K562 (cell line): Measurements from ENCODE around the gene DIAPH3. TPM values are rescaled to one million over a fixed set of nuclear protein-coding genes. Genes with fewer than 3 reads are reported as not detected.

Experiments
- CBFA2T3 ChIP-seq: fragments of 450-650 bp; IDR thresholded peaks from 2 replicates; pipeline ENCODE4 v1.6.1; 2017
- CBX2 ChIP-seq: fragments of 200-600 bp; sonication (generic); IDR thresholded peaks from one replicate; pipeline ENCODE4 v1.6.1; 2012; ENCODE audit warnings: mild to moderate bottlenecking, low read length, inconsistent platforms; ENCODE audit not compliant: insufficient read depth, poor library complexity, severe bottlenecking
- CTBP1 ChIP-seq: fragments of 450-650 bp; IDR thresholded peaks from 2 replicates; pipeline ENCODE4 v1.6.1; 2016; ENCODE audit warnings: borderline replicate concordance
- EP400 ChIP-seq: fragments of 450-650 bp; IDR thresholded peaks from 2 replicates; pipeline ENCODE4 v1.6.1; 2017; ENCODE audit warnings: antibody characterized with exemption, mild to moderate bottlenecking, moderate library complexity
- MYC ChIP-seq, 2 experiments: fragments of 250-450 bp in 1 of 2; sonication (Bioruptor Pico) in 1 of 2; IDR thresholded peaks; 2 replicates each; pipeline versions ENCODE4 v1.5.1 to v1.6.1; 2012 to 2021; ENCODE audit warnings: low read depth in 2 of 2, borderline replicate concordance in 1 of 2, improper control_type of control experiment in 1 of 2, low read length in 1 of 2, mild to moderate bottlenecking in 1 of 2, moderate library complexity in 1 of 2
- PHB ChIP-seq: fragments of 250-450 bp; sonication (Bioruptor Pico); IDR thresholded peaks from 2 replicates; pipeline ENCODE4 v1.5.0; 2021
- SUPT5H ChIP-seq: fragments of 450-650 bp; IDR thresholded peaks from 2 replicates; pipeline ENCODE4 v1.6.1; 2016
- TAL1 ChIP-seq: fragments of 450-650 bp; IDR thresholded peaks from 2 replicates; pipeline ENCODE4 v1.6.1; 2016; ENCODE audit warnings: mild to moderate bottlenecking
- WHSC1 ChIP-seq: IDR thresholded peaks from one replicate; pipeline ENCODE4 v1.6.1; 2012; ENCODE audit warnings: low read length, control low read depth, inconsistent platforms
- ZNF695 ChIP-seq: fragments of 450-650 bp; formaldehyde crosslinking; IDR thresholded peaks from 2 replicates; pipeline ENCODE4 v1.4.0; 2020; ENCODE audit warnings: mild to moderate bottlenecking, moderate library complexity
- ZNF696 ChIP-seq: fragments of 250-450 bp; sonication (Bioruptor Pico); conservative IDR thresholded peaks from 2 replicates; pipeline ENCODE4 v1.4.0; 2020; ENCODE audit warnings: mild to moderate bottlenecking, moderate library complexity
- polyA plus RNA-seq, 8 experiments: library from polyadenylated mRNA; depleted of rRNA in 4 of 8; stranded (reverse) in 5 of 8; unstranded in 3 of 8; fragments of >200 nt; fragmentation: Nextera tagmentation in 2 of 8; fragmentation: Illumina TruSeq in 1 of 8; extraction: Ambion mirVana in 2 of 8; extraction: Trizol in 1 of 8; gene quantifications; 2 replicates each; pipeline versions ENCODE4 v1.2.1 to v1.2.3, GENCODE V29; 2011 to 2014; ENCODE audit warnings: inconsistent platforms in 1 of 8, missing spikeins in 1 of 8
- total RNA-seq, 7 experiments: library from RNA; depleted of rRNA in 6 of 7; stranded (reverse); fragments of >200 nt in 6 of 7; fragmentation: Illumina TruSeq in 2 of 7; extraction: Trizol in 2 of 7; gene quantifications; 2 replicates each; pipeline versions ENCODE4 v1.2.1 to v1.2.3, GENCODE V29; 2011 to 2021; ENCODE audit warnings: low replicate concordance in 1 of 7
- TF ChIP-seq, protein P1 (sequence below): fragments of 450-650 bp; IDR thresholded peaks from 2 replicates; pipeline ENCODE4 v1.6.1; 2014; ENCODE audit warnings: low read depth, mild to moderate bottlenecking, moderate library complexity, borderline replicate concordance
- TF ChIP-seq, protein P2 (sequence below), 2 experiments: fragments of 200-800 bp in 1 of 2; sonication (Bioruptor generic) in 1 of 2; sonication (generic) in 1 of 2; formaldehyde crosslinking in 1 of 2; IDR thresholded peaks in 1 of 2; conservative IDR thresholded peaks in 1 of 2; 2 replicates each; pipeline versions ENCODE4 v1.5.0 to v1.6.1; 2016 to 2020; ENCODE audit warnings: missing compliant biosample characterization in 1 of 2, missing genetic modification characterization in 1 of 2, missing genetic modification reagents in 1 of 2
- TF ChIP-seq, protein P3 (sequence below): fragments of 450-650 bp; IDR thresholded peaks from 2 replicates; pipeline ENCODE4 v1.7.1; 2018; ENCODE audit warnings: mild to moderate bottlenecking, low read depth; ENCODE audit not compliant: partially characterized antibody
- TF ChIP-seq, protein P4 (sequence below): sonication (generic); formaldehyde crosslinking; IDR thresholded peaks from 2 replicates; pipeline ENCODE4 v1.8.0; 2022; ENCODE audit warnings: mild to moderate bottlenecking, missing genetic modification reagents, borderline replicate concordance
- TF ChIP-seq, protein P5 (sequence below): fragments of 450-650 bp; conservative IDR thresholded peaks from 2 replicates; pipeline ENCODE4 v1.6.1; 2016; ENCODE audit warnings: missing genetic modification characterization, low read depth, mild to moderate bottlenecking, missing compliant biosample characterization, moderate library complexity

DIAPH3 gene
- total and polyA plus RNA-seq, 9 of the 15 experiments (the other 6 are each of a cell fraction or from before 2014, with no cell fraction given), result 9.0 to 18.7 (median 14.7) TPM

DNA sequence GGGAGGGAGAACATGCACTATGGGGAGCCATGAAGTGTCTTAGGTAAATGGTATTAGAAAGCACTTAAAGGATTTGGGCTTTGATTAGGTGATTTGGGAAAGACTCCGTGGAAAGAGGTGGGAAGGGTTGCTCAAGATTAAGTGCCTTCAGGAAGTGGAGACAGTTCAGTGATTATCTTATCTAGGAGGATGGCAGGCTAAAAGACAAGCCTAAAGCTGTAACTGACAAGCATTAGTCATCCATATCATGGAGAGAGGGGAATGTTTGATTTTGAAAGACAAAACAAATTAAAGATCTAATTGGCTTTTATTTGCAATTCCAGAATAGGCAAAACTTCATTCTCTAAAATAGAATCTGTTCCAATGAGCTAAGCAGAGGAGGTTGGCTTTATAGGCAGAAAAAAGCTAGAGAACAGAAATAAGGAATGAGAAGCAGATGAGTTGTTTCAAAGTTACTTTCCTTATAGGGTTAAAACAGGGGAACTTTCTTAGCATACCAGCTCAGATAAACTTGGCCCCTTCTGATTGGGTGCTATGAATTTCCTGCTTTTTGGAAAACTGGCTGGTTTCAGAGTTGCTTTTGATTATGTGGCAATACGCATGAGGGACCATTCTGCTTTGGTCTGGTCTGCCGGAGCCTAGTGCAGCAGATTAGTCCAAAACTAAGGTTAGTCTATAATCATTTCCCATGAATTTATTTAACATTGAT is 1.8 kb upstream of the DIAPH3 start (continued):
- TF ChIP-seq, protein P1, sequence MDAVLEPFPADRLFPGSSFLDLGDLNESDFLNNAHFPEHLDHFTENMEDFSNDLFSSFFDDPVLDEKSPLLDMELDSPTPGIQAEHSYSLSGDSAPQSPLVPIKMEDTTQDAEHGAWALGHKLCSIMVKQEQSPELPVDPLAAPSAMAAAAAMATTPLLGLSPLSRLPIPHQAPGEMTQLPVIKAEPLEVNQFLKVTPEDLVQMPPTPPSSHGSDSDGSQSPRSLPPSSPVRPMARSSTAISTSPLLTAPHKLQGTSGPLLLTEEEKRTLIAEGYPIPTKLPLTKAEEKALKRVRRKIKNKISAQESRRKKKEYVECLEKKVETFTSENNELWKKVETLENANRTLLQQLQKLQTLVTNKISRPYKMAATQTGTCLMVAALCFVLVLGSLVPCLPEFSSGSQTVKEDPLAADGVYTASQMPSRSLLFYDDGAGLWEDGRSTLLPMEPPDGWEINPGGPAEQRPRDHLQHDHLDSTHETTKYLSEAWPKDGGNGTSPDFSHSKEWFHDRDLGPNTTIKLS, result no peak
- TF ChIP-seq WHSC1, result no peak
- TF ChIP-seq, protein P2, sequence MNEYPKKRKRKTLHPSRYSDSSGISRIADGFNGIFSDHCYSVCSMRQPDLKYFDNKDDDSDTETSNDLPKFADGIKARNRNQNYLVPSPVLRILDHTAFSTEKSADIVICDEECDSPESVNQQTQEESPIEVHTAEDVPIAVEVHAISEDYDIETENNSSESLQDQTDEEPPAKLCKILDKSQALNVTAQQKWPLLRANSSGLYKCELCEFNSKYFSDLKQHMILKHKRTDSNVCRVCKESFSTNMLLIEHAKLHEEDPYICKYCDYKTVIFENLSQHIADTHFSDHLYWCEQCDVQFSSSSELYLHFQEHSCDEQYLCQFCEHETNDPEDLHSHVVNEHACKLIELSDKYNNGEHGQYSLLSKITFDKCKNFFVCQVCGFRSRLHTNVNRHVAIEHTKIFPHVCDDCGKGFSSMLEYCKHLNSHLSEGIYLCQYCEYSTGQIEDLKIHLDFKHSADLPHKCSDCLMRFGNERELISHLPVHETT (CRISPR knock-in tag; conservative IDR thresholded peaks at IDR 0.05 in 1 of 2, IDR thresholded peaks at IDR 0.05 in 1 of 2), result no peak
- TF ChIP-seq, protein P3, sequence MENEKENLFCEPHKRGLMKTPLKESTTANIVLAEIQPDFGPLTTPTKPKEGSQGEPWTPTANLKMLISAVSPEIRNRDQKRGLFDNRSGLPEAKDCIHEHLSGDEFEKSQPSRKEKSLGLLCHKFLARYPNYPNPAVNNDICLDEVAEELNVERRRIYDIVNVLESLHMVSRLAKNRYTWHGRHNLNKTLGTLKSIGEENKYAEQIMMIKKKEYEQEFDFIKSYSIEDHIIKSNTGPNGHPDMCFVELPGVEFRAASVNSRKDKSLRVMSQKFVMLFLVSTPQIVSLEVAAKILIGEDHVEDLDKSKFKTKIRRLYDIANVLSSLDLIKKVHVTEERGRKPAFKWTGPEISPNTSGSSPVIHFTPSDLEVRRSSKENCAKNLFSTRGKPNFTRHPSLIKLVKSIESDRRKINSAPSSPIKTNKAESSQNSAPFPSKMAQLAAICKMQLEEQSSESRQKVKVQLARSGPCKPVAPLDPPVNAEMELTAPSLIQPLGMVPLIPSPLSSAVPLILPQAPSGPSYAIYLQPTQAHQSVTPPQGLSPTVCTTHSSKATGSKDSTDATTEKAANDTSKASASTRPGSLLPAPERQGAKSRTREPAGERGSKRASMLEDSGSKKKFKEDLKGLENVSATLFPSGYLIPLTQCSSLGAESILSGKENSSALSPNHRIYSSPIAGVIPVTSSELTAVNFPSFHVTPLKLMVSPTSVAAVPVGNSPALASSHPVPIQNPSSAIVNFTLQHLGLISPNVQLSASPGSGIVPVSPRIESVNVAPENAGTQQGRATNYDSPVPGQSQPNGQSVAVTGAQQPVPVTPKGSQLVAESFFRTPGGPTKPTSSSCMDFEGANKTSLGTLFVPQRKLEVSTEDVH, result peak; percentile 34
- no peak for TF ChIP-seq ZNF696 (CRISPR knock-in tag)
- peak; percentile 42; the same call in 1 of the 2 replicates for TF ChIP-seq TAL1
- TF ChIP-seq ZNF695, result no peak
- no peak for TF ChIP-seq MYC (IDR thresholded peaks at IDR 0.05; ENCODE audit: low read depth, low read length)
- TF ChIP-seq MYC (CRISPR knock-in tag; IDR thresholded peaks at IDR 0.05; ENCODE audit: borderline replicate concordance, low read depth), result no peak
- TF ChIP-seq SUPT5H, result no peak
- TF ChIP-seq PHB (CRISPR knock-in tag), result no peak
- TF ChIP-seq, protein P4, sequence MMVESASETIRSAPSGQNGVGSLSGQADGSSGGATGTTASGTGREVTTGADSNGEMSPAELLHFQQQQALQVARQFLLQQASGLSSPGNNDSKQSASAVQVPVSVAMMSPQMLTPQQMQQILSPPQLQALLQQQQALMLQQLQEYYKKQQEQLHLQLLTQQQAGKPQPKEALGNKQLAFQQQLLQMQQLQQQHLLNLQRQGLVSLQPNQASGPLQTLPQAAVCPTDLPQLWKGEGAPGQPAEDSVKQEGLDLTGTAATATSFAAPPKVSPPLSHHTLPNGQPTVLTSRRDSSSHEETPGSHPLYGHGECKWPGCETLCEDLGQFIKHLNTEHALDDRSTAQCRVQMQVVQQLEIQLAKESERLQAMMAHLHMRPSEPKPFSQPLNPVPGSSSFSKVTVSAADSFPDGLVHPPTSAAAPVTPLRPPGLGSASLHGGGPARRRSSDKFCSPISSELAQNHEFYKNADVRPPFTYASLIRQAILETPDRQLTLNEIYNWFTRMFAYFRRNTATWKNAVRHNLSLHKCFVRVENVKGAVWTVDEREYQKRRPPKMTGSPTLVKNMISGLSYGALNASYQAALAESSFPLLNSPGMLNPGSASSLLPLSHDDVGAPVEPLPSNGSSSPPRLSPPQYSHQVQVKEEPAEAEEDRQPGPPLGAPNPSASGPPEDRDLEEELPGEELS, result no peak
- TF ChIP-seq EP400, result no peak
- TF ChIP-seq CBX2, result no peak
- TF ChIP-seq, protein P5, sequence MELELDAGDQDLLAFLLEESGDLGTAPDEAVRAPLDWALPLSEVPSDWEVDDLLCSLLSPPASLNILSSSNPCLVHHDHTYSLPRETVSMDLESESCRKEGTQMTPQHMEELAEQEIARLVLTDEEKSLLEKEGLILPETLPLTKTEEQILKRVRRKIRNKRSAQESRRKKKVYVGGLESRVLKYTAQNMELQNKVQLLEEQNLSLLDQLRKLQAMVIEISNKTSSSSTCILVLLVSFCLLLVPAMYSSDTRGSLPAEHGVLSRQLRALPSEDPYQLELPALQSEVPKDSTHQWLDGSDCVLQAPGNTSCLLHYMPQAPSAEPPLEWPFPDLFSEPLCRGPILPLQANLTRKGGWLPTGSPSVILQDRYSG (tag), result no peak
- TF ChIP-seq CTBP1, result peak; percentile 60; the same call in 1 of the 2 replicates
- TF ChIP-seq CBFA2T3, result peak; percentile 77
